ENCODE results near the gene SGCA.

The SGCA gene

DNA sequence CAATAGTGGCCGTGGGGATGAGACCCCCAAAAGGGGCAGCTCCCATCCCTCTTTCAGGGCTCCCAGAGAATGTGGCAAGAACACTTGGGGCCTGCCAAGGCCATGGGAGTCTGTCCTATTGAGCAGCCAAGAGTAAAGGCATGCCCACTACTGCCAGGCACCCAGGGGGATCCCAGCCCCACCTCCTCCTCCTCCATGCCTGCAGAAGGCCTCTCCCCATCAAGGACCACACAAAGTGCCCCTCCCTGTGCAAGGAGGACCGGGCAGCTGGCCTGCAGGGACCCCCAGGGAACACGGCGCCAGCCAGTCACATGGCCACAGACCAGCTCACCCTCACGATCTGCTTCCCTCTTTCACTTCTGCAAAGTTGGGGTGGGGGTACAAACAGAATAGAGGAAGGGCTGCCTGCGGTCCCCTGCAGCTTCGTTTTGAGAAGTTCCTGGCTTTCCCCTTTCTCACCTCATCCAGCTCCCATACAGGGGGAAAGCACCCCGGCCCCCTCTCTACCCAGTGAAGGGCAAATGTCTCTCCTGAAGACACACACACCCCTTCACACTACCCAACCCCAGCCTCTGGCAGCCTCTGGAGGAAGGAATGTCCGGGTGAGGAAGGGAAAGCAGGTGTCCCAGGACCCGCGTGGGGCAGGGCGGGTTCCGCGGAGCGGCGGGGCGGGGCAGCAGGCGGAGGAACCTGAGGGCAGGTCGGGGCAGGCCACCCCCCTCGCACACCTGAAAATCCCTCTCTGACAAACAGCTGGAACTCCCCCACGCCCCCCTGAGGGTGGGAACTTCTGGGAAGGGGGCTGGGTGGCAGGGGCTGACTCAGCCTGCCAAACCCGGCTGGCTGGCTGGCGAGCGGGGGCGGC lies 17.3 kb upstream of the SGCA start (continued):
- TF ChIP-seq ZNF837 (tag by site-specific recombination; IDR thresholded peaks at IDR 0.05) (no peak), ZIC2 (tag by site-specific recombination; IDR thresholded peaks at IDR 0.05) (peak; percentile 74), KLF9 (tag by site-specific recombination; IDR thresholded peaks at IDR 0.05; ENCODE audit: low read depth) (peak; percentile 91), SP3 (tag by site-specific recombination; IDR thresholded peaks at IDR 0.05) (peak; percentile 92), KLF1 (tag by site-specific recombination; IDR thresholded peaks at IDR 0.05) (peak; percentile 85), ZFHX2 (tag by site-specific recombination; conservative IDR thresholded peaks at IDR 0.05) (peak; percentile 67), EGR2 (tag by site-specific recombination; IDR thresholded peaks at IDR 0.05; ENCODE audit: low read depth) (no peak), ZNF155 (tag by site-specific recombination; IDR thresholded peaks at IDR 0.05) (no peak), ZEB2 (tag by site-specific recombination; IDR thresholded peaks at IDR 0.05) (0 out of 2 replicates have a peak, but pooled peaks have one; percentile 43), ZBTB17 (tag by site-specific recombination; IDR thresholded peaks at IDR 0.05) (peak; percentile 40), ZNF341 (tag by site-specific recombination; IDR thresholded peaks at IDR 0.05; ENCODE audit: low read depth) (peak; percentile 50), ZNF302 (tag by site-specific recombination; IDR thresholded peaks at IDR 0.05; ENCODE audit: low read depth) (no peak), OVOL3 (tag by site-specific recombination; IDR thresholded peaks at IDR 0.05) (no peak), KLF8 (tag by site-specific recombination; IDR thresholded peaks at IDR 0.05) (peak; percentile 66), ZBTB20 (tag by site-specific recombination; IDR thresholded peaks at IDR 0.05) (peak; percentile 48), ZNF138 (tag by site-specific recombination; IDR thresholded peaks at IDR 0.05; ENCODE audit: borderline replicate concordance) (no peak)
- TF ChIP-seq, protein P1, sequence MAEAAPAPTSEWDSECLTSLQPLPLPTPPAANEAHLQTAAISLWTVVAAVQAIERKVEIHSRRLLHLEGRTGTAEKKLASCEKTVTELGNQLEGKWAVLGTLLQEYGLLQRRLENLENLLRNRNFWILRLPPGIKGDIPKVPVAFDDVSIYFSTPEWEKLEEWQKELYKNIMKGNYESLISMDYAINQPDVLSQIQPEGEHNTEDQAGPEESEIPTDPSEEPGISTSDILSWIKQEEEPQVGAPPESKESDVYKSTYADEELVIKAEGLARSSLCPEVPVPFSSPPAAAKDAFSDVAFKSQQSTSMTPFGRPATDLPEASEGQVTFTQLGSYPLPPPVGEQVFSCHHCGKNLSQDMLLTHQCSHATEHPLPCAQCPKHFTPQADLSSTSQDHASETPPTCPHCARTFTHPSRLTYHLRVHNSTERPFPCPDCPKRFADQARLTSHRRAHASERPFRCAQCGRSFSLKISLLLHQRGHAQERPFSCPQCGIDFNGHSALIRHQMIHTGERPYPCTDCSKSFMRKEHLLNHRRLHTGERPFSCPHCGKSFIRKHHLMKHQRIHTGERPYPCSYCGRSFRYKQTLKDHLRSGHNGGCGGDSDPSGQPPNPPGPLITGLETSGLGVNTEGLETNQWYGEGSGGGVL (tag by site-specific recombination; IDR thresholded peaks at IDR 0.05), result peak; percentile 78
- TF ChIP-seq, protein P2, sequence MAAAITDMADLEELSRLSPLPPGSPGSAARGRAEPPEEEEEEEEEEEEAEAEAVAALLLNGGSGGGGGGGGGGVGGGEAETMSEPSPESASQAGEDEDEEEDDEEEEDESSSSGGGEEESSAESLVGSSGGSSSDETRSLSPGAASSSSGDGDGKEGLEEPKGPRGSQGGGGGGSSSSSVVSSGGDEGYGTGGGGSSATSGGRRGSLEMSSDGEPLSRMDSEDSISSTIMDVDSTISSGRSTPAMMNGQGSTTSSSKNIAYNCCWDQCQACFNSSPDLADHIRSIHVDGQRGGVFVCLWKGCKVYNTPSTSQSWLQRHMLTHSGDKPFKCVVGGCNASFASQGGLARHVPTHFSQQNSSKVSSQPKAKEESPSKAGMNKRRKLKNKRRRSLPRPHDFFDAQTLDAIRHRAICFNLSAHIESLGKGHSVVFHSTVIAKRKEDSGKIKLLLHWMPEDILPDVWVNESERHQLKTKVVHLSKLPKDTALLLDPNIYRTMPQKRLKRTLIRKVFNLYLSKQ (tag by site-specific recombination; IDR thresholded peaks at IDR 0.05; ENCODE audit: borderline replicate concordance), result no peak
- TF ChIP-seq, protein P3, sequence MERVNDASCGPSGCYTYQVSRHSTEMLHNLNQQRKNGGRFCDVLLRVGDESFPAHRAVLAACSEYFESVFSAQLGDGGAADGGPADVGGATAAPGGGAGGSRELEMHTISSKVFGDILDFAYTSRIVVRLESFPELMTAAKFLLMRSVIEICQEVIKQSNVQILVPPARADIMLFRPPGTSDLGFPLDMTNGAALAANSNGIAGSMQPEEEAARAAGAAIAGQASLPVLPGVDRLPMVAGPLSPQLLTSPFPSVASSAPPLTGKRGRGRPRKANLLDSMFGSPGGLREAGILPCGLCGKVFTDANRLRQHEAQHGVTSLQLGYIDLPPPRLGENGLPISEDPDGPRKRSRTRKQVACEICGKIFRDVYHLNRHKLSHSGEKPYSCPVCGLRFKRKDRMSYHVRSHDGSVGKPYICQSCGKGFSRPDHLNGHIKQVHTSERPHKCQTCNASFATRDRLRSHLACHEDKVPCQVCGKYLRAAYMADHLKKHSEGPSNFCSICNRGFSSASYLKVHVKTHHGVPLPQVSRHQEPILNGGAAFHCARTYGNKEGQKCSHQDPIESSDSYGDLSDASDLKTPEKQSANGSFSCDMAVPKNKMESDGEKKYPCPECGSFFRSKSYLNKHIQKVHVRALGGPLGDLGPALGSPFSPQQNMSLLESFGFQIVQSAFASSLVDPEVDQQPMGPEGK (tag by site-specific recombination; IDR thresholded peaks at IDR 0.05), result peak; percentile 67; the same call in 1 of the 2 replicates
- TF ChIP-seq, protein P4, sequence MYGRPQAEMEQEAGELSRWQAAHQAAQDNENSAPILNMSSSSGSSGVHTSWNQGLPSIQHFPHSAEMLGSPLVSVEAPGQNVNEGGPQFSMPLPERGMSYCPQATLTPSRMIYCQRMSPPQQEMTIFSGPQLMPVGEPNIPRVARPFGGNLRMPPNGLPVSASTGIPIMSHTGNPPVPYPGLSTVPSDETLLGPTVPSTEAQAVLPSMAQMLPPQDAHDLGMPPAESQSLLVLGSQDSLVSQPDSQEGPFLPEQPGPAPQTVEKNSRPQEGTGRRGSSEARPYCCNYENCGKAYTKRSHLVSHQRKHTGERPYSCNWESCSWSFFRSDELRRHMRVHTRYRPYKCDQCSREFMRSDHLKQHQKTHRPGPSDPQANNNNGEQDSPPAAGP (tag by site-specific recombination; IDR thresholded peaks at IDR 0.05), result peak; percentile 67; the same call in 1 of the 2 replicates
- TF ChIP-seq, protein P5, sequence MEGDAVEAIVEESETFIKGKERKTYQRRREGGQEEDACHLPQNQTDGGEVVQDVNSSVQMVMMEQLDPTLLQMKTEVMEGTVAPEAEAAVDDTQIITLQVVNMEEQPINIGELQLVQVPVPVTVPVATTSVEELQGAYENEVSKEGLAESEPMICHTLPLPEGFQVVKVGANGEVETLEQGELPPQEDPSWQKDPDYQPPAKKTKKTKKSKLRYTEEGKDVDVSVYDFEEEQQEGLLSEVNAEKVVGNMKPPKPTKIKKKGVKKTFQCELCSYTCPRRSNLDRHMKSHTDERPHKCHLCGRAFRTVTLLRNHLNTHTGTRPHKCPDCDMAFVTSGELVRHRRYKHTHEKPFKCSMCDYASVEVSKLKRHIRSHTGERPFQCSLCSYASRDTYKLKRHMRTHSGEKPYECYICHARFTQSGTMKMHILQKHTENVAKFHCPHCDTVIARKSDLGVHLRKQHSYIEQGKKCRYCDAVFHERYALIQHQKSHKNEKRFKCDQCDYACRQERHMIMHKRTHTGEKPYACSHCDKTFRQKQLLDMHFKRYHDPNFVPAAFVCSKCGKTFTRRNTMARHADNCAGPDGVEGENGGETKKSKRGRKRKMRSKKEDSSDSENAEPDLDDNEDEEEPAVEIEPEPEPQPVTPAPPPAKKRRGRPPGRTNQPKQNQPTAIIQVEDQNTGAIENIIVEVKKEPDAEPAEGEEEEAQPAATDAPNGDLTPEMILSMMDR (tag by site-specific recombination; IDR thresholded peaks at IDR 0.05), result peak; percentile 28
- TF ChIP-seq, protein P6, sequence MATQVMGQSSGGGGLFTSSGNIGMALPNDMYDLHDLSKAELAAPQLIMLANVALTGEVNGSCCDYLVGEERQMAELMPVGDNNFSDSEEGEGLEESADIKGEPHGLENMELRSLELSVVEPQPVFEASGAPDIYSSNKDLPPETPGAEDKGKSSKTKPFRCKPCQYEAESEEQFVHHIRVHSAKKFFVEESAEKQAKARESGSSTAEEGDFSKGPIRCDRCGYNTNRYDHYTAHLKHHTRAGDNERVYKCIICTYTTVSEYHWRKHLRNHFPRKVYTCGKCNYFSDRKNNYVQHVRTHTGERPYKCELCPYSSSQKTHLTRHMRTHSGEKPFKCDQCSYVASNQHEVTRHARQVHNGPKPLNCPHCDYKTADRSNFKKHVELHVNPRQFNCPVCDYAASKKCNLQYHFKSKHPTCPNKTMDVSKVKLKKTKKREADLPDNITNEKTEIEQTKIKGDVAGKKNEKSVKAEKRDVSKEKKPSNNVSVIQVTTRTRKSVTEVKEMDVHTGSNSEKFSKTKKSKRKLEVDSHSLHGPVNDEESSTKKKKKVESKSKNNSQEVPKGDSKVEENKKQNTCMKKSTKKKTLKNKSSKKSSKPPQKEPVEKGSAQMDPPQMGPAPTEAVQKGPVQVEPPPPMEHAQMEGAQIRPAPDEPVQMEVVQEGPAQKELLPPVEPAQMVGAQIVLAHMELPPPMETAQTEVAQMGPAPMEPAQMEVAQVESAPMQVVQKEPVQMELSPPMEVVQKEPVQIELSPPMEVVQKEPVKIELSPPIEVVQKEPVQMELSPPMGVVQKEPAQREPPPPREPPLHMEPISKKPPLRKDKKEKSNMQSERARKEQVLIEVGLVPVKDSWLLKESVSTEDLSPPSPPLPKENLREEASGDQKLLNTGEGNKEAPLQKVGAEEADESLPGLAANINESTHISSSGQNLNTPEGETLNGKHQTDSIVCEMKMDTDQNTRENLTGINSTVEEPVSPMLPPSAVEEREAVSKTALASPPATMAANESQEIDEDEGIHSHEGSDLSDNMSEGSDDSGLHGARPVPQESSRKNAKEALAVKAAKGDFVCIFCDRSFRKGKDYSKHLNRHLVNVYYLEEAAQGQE (tag by site-specific recombination; IDR thresholded peaks at IDR 0.05), result no peak
- TF ChIP-seq, protein P7, sequence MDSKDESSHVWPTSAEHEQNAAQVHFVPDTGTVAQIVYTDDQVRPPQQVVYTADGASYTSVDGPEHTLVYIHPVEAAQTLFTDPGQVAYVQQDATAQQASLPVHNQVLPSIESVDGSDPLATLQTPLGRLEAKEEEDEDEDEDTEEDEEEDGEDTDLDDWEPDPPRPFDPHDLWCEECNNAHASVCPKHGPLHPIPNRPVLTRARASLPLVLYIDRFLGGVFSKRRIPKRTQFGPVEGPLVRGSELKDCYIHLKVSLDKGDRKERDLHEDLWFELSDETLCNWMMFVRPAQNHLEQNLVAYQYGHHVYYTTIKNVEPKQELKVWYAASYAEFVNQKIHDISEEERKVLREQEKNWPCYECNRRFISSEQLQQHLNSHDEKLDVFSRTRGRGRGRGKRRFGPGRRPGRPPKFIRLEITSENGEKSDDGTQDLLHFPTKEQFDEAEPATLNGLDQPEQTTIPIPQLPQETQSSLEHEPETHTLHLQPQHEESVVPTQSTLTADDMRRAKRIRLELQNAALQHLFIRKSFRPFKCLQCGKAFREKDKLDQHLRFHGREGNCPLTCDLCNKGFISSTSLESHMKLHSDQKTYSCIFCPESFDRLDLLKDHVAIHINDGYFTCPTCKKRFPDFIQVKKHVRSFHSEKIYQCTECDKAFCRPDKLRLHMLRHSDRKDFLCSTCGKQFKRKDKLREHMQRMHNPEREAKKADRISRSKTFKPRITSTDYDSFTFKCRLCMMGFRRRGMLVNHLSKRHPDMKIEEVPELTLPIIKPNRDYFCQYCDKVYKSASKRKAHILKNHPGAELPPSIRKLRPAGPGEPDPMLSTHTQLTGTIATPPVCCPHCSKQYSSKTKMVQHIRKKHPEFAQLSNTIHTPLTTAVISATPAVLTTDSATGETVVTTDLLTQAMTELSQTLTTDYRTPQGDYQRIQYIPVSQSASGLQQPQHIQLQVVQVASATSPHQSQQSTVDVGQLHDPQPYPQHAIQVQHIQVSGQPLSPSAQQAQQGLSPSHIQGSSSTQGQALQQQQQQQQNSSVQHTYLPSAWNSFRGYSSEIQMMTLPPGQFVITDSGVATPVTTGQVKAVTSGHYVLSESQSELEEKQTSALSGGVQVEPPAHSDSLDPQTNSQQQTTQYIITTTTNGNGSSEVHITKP (tag by site-specific recombination; IDR thresholded peaks at IDR 0.05), result peak; percentile 97
